Choroid plexus epithelial cell (primary cell): ENCODE data around the gene SYNE3.

Experiments
- DNase-seq: peaks from one replicate; pipeline ENCODE4 v3.0.0-alpha.2; 2010; ENCODE audit warnings: low read depth
- H3K4me3 ChIP-seq: 2 replicates; pipeline ENCODE4 v1.5.1; 2011; ENCODE audit warnings: low read depth, mild to moderate bottlenecking, control low read depth, low read length, moderate library complexity
- CTCF ChIP-seq: conservative IDR thresholded peaks from 2 replicates; pipeline ENCODE4 v1.5.1; 2011; ENCODE audit warnings: low read depth, mild to moderate bottlenecking, control low read depth, inconsistent platforms, low read length, moderate library complexity

SYNE3 gene

GRCh38 chr14:95547626-95548327 is 31.3 kb upstream of the SYNE3 start:
- peak; percentile 78 for DNase-seq
- TF ChIP-seq CTCF, result no peak
- no peak overlapping the region for H3K4me3 ChIP-seq

GRCh38 chr14:95547272-95547625 is 30.8 kb upstream of the SYNE3 start:
- H3K4me3 ChIP-seq, result no peak overlapping the region
- TF ChIP-seq CTCF, result no peak
- DNase-seq, result no peak

- peak; percentile 82 for DNase-seq
- TF ChIP-seq CTCF, result no peak
- no peak overlapping the region for H3K4me3 ChIP-seq
These were observed 29.2 kb upstream of the SYNE3 start for GRCh38 chr14:95545515-95546168.

- TF ChIP-seq CTCF, result no peak
- no peak overlapping the region for H3K4me3 ChIP-seq
- DNase-seq, result no peak
These were observed 28.1 kb upstream of the SYNE3 start for GRCh38 chr14:95544588-95544987.

GRCh38 chr14:95543021-95543420 is 26.6 kb upstream of the SYNE3 start:
- DNase-seq, result no peak
- no peak overlapping the region for H3K4me3 ChIP-seq
- TF ChIP-seq CTCF, result no peak

GRCh38 chr14:95541932-95542930 is 25.8 kb upstream of the SYNE3 start:
- no peak for DNase-seq
- no peak overlapping the region for H3K4me3 ChIP-seq
- no peak for TF ChIP-seq CTCF
